Transverse colon (tissue), 4 donors: ENCODE results near the gene INHBC.

Source experiments
- EP300 ChIP-seq: sonication (generic); formaldehyde crosslinking; IDR thresholded peaks from one replicate; pipeline ENCODE4 v1.6.1; 2017; ENCODE audit warnings: antibody characterized with exemption, low read depth
- POLR2A ChIP-seq: fragments of 450-650 bp; IDR thresholded peaks from one replicate; pipeline ENCODE4 v1.6.1; 2016; ENCODE audit warnings: antibody characterized with exemption, mild to moderate bottlenecking, moderate library complexity
- POLR2AphosphoS5 ChIP-seq, 3 donors: sonication (generic); formaldehyde crosslinking; IDR thresholded peaks; one replicate each; pipeline ENCODE4 v1.6.1; 2016; ENCODE audit warnings: antibody characterized with exemption in 3 of 3
- TF ChIP-seq, protein P1 (sequence below), 5 experiments: fragments of 200-600 bp in 3 of 5; fragments of 450-650 bp in 2 of 5; sonication (generic) in 3 of 5; IDR thresholded peaks; 1 replicate in 2 of 5; 2 replicates in 3 of 5; pipeline ENCODE4 v1.5.1; 2016 to 2017; ENCODE audit warnings: antibody characterized with exemption in 5 of 5, inconsistent platforms in 3 of 5, mild to moderate bottlenecking in 2 of 5, moderate library complexity in 1 of 5

DNA sequence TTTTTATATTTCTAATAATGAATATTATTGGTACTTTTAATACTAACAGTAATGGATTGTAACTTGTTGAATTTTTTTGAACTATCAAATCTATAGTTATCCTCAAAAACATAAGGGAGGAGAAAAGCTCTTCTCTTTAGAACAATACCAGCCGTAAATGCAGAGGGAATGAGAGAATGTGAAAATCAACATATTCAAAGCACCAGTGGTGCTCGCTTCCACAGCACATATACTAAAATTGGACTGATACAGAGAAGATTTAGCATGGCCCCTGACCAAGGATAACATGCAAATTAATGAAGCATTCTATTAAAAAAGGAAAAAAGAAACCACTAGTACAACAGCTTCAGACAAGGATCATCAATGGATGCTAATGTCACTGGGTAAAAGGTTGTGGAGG, 19.5 kb upstream of the INHBC start:
- TF ChIP-seq, protein P1, sequence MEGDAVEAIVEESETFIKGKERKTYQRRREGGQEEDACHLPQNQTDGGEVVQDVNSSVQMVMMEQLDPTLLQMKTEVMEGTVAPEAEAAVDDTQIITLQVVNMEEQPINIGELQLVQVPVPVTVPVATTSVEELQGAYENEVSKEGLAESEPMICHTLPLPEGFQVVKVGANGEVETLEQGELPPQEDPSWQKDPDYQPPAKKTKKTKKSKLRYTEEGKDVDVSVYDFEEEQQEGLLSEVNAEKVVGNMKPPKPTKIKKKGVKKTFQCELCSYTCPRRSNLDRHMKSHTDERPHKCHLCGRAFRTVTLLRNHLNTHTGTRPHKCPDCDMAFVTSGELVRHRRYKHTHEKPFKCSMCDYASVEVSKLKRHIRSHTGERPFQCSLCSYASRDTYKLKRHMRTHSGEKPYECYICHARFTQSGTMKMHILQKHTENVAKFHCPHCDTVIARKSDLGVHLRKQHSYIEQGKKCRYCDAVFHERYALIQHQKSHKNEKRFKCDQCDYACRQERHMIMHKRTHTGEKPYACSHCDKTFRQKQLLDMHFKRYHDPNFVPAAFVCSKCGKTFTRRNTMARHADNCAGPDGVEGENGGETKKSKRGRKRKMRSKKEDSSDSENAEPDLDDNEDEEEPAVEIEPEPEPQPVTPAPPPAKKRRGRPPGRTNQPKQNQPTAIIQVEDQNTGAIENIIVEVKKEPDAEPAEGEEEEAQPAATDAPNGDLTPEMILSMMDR (IDR thresholded peaks at IDR 0.05), result no peak
- TF ChIP-seq POLR2AphosphoS5 (IDR thresholded peaks at IDR 0.05) (no peak), EP300 (no peak), POLR2A (no peak)
